K562 (cell line): ENCODE results near the gene EEF2. TPM values are rescaled to one million over a fixed set of nuclear protein-coding genes. Genes with fewer than 3 reads are reported as not detected.
A peak's percentile ranks its signal among the peaks of the same experiment; 100 is the strongest.
"Not testable (repeated sequence)": the region's sequence is repeated elsewhere in the genome, so short reads cannot be mapped to it uniquely, and the experiment has no call there.

Source experiments
- ATAC-seq: fragments of 200-7000 bp; cut with Tn5 transposase; 3 replicates; pipeline ENCODE4 v1.9.1; 2020; ENCODE audit warnings: moderate library complexity
- BruUV-seq: library from RNA; stranded (reverse); fragments of 400-500 nt; replicated peaks from 2 replicates; lab custom pipeline; 2021; lab: Mats Ljungman, UMichigan
- CTCF ChIA-PET: fragments of 300-600 bp; formaldehyde crosslinking; extraction: SDS; loops from one replicate; lab custom pipeline; 2021; ENCODE audit warnings: low intra/inter-chr PET ratio; lab: Yijun Ruan, JAX
- POLR2A ChIA-PET: fragments of 300-600, 350-650 bp; sonication (Branson Sonifier 250); formaldehyde crosslinking; extraction: SDS; loops from one replicate; lab custom pipeline; 2021; ENCODE audit warnings: antibody characterized with exemption, inconsistent platforms; lab: Yijun Ruan, JAX
- DNase-seq, 4 experiments: peaks; one replicate each; pipeline versions ENCODE4 v3.0.0 to v3.0.0-alpha.2; 2011 to 2018; ENCODE audit warnings: low spot score in 3 of 4, mixed read lengths in 3 of 4; ENCODE audit errors: extremely low read depth in 1 of 4
- FAIRE-seq: peaks from 2 replicates; lab custom pipeline; 2011; peaks lifted over from hg19 to GRCh38; lab: Jason Lieb, UNC
- H2AFZ ChIP-seq: 2 replicates; pipeline ENCODE4 v1.6.0; 2011; ENCODE audit warnings: low read depth, low read length, control low read depth, inconsistent platforms
- H3K27ac ChIP-seq: fragments of 200-600 bp; 3 replicates; pipeline ENCODE4 v1.8.0; 2011; ENCODE audit warnings: low read depth, mild to moderate bottlenecking, control low read depth, inconsistent platforms, low read length, moderate library complexity, mixed read lengths; ENCODE audit errors: extremely low read depth
- H3K27me3 ChIP-seq, 2 experiments: fragments of 300-600 bp in 1 of 2; 2 replicates in 1 of 2; 3 replicates in 1 of 2; pipeline versions ENCODE4 v1.6.0 to v1.8.0; 2011; ENCODE audit warnings: inconsistent platforms in 2 of 2, low read length in 2 of 2, mild to moderate bottlenecking in 1 of 2, mixed read lengths in 1 of 2, moderate library complexity in 1 of 2; ENCODE audit not compliant: control insufficient read depth in 2 of 2, insufficient read depth in 2 of 2
- H3K36me3 ChIP-seq: fragments of 300-600 bp; 3 replicates; pipeline ENCODE4 v1.8.0; 2011; ENCODE audit warnings: mild to moderate bottlenecking, low read length, inconsistent platforms; ENCODE audit not compliant: control insufficient read depth, insufficient read depth
- H3K4me1 ChIP-seq, 2 experiments: fragments of 200-600 bp in 1 of 2; replicated peaks in 1 of 2; 2 replicates in 1 of 2; 3 replicates in 1 of 2; pipeline versions ENCODE4 v1.5.1 to v1.8.0; 2011; ENCODE audit warnings: inconsistent platforms in 2 of 2, low read length in 2 of 2, mild to moderate bottlenecking in 1 of 2, mixed read lengths in 1 of 2, moderate library complexity in 1 of 2; ENCODE audit not compliant: control insufficient read depth in 2 of 2, insufficient read depth in 2 of 2
- H3K4me2 ChIP-seq: 2 replicates; pipeline ENCODE4 v1.6.1; 2011; ENCODE audit warnings: low read length, control low read depth, inconsistent platforms, mixed read lengths; ENCODE audit not compliant: insufficient read depth
- H3K4me3 ChIP-seq: fragments of 200-600 bp; sonication (generic), shearing (Covaris generic); 2 replicates; pipeline ENCODE4 v1.5.1; 2016; ENCODE audit warnings: control low read depth, inconsistent platforms
- H3K79me2 ChIP-seq: fragments of 200-600 bp; 3 replicates; pipeline ENCODE4 v1.8.0; 2011; ENCODE audit warnings: low read length, inconsistent platforms; ENCODE audit not compliant: control insufficient read depth, insufficient read depth
- H3K9ac ChIP-seq, 2 experiments: 2 replicates each; pipeline versions ENCODE4 v1.6.0 to v1.6.1; 2011; ENCODE audit warnings: low read depth in 2 of 2, low read length in 2 of 2, control low read depth in 1 of 2, inconsistent platforms in 1 of 2, mild to moderate bottlenecking in 1 of 2, mixed read lengths in 1 of 2; ENCODE audit not compliant: insufficient read depth in 1 of 2
- H3K9me1 ChIP-seq: one replicate; pipeline ENCODE4 v1.6.0; 2011; ENCODE audit warnings: inconsistent platforms, mild to moderate bottlenecking, low read length, moderate library complexity; ENCODE audit not compliant: control insufficient read depth, insufficient read depth
- H3K9me3 ChIP-seq: replicated peaks from 2 replicates; pipeline ENCODE4 v1.5.1; 2011; ENCODE audit warnings: low read depth, low read length, inconsistent platforms; ENCODE audit not compliant: control insufficient read depth, insufficient read depth
- H4K20me1 ChIP-seq: replicated peaks from 2 replicates; pipeline ENCODE4 v1.6.1; 2011; ENCODE audit warnings: low read length, inconsistent platforms, mixed read lengths; ENCODE audit not compliant: control insufficient read depth, insufficient read depth
- ARID1B ChIP-seq: fragments of 450-650 bp; IDR thresholded peaks from 2 replicates; pipeline ENCODE4 v1.6.1; 2016; ENCODE audit warnings: antibody characterized with exemption, mild to moderate bottlenecking, inconsistent platforms
- CBFA2T2 ChIP-seq: fragments of 450-650 bp; conservative IDR thresholded peaks from 2 replicates; pipeline ENCODE4 v1.6.1; 2017; ENCODE audit warnings: mild to moderate bottlenecking
- CBFA2T3 ChIP-seq: fragments of 450-650 bp; IDR thresholded peaks from 2 replicates; pipeline ENCODE4 v1.6.1; 2017
- DMBX1 ChIP-seq: fragments of 250-450 bp; sonication (Bioruptor Pico); IDR thresholded peaks from 2 replicates; pipeline ENCODE4 v1.8.0; 2022; ENCODE audit warnings: inconsistent platforms, mild to moderate bottlenecking, moderate library complexity, borderline replicate concordance
- HMBOX1 ChIP-seq: sonication (generic); IDR thresholded peaks from 2 replicates; pipeline ENCODE4 v1.6.1; 2016
- KDM1A ChIP-seq, 2 experiments: fragments of 450-650 bp; IDR thresholded peaks; 2 replicates each; pipeline ENCODE4 v1.6.1; 2016; ENCODE audit warnings: mild to moderate bottlenecking in 2 of 2
- MAX ChIP-seq: sonication (generic); formaldehyde crosslinking; IDR thresholded peaks from 2 replicates; pipeline ENCODE4 v1.9.0; 2022; ENCODE audit warnings: mild to moderate bottlenecking, missing genetic modification reagents
- MNT ChIP-seq, 2 experiments: fragments of 450-650 bp; conservative IDR thresholded peaks; 2 replicates each; pipeline ENCODE4 v1.6.1; 2017; ENCODE audit warnings: mild to moderate bottlenecking in 2 of 2, moderate library complexity in 2 of 2
- NR2C1 ChIP-seq, 2 experiments: fragments of 450-650 bp; IDR thresholded peaks; 2 replicates each; pipeline ENCODE4 v1.6.1; 2017; ENCODE audit warnings: mild to moderate bottlenecking in 2 of 2, antibody characterized with exemption in 1 of 2, inconsistent platforms in 1 of 2, missing compliant biosample characterization in 1 of 2, missing genetic modification characterization in 1 of 2
- SMARCE1 ChIP-seq: fragments of 450-650 bp; IDR thresholded peaks from 2 replicates; pipeline ENCODE4 v1.7.1; 2016; ENCODE audit warnings: mild to moderate bottlenecking
- TCF3 ChIP-seq: sonication (generic); formaldehyde crosslinking; IDR thresholded peaks from 2 replicates; pipeline ENCODE4 v1.4.0; 2020; ENCODE audit warnings: mild to moderate bottlenecking, missing genetic modification reagents
- ZNF592 ChIP-seq: fragments of 450-650 bp; IDR thresholded peaks from 2 replicates; pipeline ENCODE4 v1.6.1; 2017; ENCODE audit warnings: antibody characterized with exemption, mild to moderate bottlenecking
- WGBS: fragments of 100-300 bp; shearing (Covaris generic); methylation state at CpG from one replicate; pipeline ENCODE4 v1.1.6; 2016; ENCODE audit warnings: low coverage, mixed read lengths; ENCODE audit not compliant: insufficient coverage; ENCODE audit errors: missing lambda C conversion rate; 5-methylcytosine and 5-hydroxymethylcytosine counted together
- in situ Hi-C: fragments of 300-500 bp; cut with MboI; formaldehyde crosslinking; loops from 4 replicates; pipeline ENCODE4 v1.15.0; 2018; ENCODE audit warnings: inconsistent platforms, mixed read lengths
- intact Hi-C: fragments of 100-400 bp; cut with micrococcal nuclease; formaldehyde crosslinking; loops from 2 replicates; pipeline ENCODE4 v1.14.2; 2022
- polyA plus RNA-seq, 8 experiments: library from polyadenylated mRNA; depleted of rRNA in 4 of 8; stranded (reverse) in 5 of 8; unstranded in 3 of 8; fragments of >200 nt; fragmentation: Nextera tagmentation in 2 of 8; fragmentation: Illumina TruSeq in 1 of 8; extraction: Ambion mirVana in 2 of 8; extraction: Trizol in 1 of 8; gene quantifications; 2 replicates each; pipeline versions ENCODE4 v1.2.1 to v1.2.3, GENCODE V29; 2011 to 2014; ENCODE audit warnings: inconsistent platforms in 1 of 8, missing spikeins in 1 of 8
- total RNA-seq, 7 experiments: library from RNA; depleted of rRNA in 6 of 7; stranded (reverse); fragments of >200 nt in 6 of 7; fragmentation: Illumina TruSeq in 2 of 7; extraction: Trizol in 2 of 7; gene quantifications; 2 replicates each; pipeline versions ENCODE4 v1.2.1 to v1.2.3, GENCODE V29; 2011 to 2021; ENCODE audit warnings: low replicate concordance in 1 of 7

Gene EEF2
- total and polyA plus RNA-seq, 9 of the 15 experiments (the other 6 are each of a cell fraction or from before 2014, with no cell fraction given): 372 to 3,003 (median 1,453) TPM

GRCh38 chr19:3998667-3999412 is 13.6 kb upstream of the EEF2 start:
- H3K9ac ChIP-seq; H3K36me3 ChIP-seq; ATAC-seq; H3K27ac ChIP-seq; H3K9me3 ChIP-seq; BruUV-seq; intact Hi-C loops; in situ Hi-C loops; H4K20me1 ChIP-seq; H3K4me2 ChIP-seq; DNase-seq; CTCF ChIA-PET; H3K9me1 ChIP-seq; H3K79me2 ChIP-seq; FAIRE-seq; H3K27me3 ChIP-seq; H3K4me3 ChIP-seq; TF ChIP-seq NR2C1 (IDR thresholded peaks at IDR 0.05): not testable (repeated sequence)
- WGBS: 43% methylated on average over 14 of the region's 29 CpGs
- 0 out of 2 replicates have a peak overlapping the region, but pooled peaks have one; percentile 23 for H2AFZ ChIP-seq
- POLR2A ChIA-PET: interaction anchor here (0.7 kb wide), 1 partner anchor 13 kb away, joined by 4 read pairs; the partner anchor contains the start of gene EEF2
- H3K4me1 ChIP-seq: peaks cover 2 to 10% of the 10 kb centered on the region in 2 experiments; a peak in 4 of 5 replicates
- TF ChIP-seq KDM1A (IDR thresholded peaks at IDR 0.05) (peak in 1 of 2 experiments; percentile 17; a peak in 1 of 4 replicates), TCF3 (peak; percentile 43; the same call in 1 of the 2 replicates), MAX (CRISPR knock-in tag) (peak; percentile 64), SMARCE1 (0 out of 2 replicates have a peak, but pooled peaks have one; percentile 14), HMBOX1 (peak; percentile 37; the same call in 1 of the 2 replicates), CBFA2T3 (peak; percentile 73), DMBX1 (CRISPR knock-in tag) (0 out of 2 replicates have a peak, but pooled peaks have one; percentile 44), ARID1B (peak; percentile 47; the same call in 1 of the 2 replicates), MNT (conservative IDR thresholded peaks at IDR 0.05) (peak in 1 of 2 experiments; percentile 67; a peak in 3 of 4 replicates), ZNF592 (peak; percentile 92), NR2C1 (tag; IDR thresholded peaks at IDR 0.05) (peak; percentile 12; the same call in 1 of the 2 replicates), CBFA2T2 (peak; percentile 62)
